LNCAP (cell line): ENCODE measurements around the gene ACCSL.

ENCODE experiments used
- CTCF ChIP-seq: fragments of 450-650 bp; IDR thresholded peaks from 2 replicates; pipeline ENCODE4 v1.5.1; 2017; ENCODE audit warnings: mild to moderate bottlenecking

ACCSL gene

GRCh38 chr11:44079376-44079775 lies 31.6 kb downstream of the ACCSL start:
- TF ChIP-seq CTCF, result no peak

GRCh38 chr11:44080951-44081350 lies 33.2 kb downstream of the ACCSL start:
- TF ChIP-seq CTCF, result no peak

GRCh38 chr11:44082645-44083044 lies 34.9 kb downstream of the ACCSL start:
- no peak for TF ChIP-seq CTCF

GRCh38 chr11:44083433-44083832 lies 35.7 kb downstream of the ACCSL start:
- no peak for TF ChIP-seq CTCF

GRCh38 chr11:44083906-44084305 lies 36.1 kb downstream of the ACCSL start:
- TF ChIP-seq CTCF, result no peak

- TF ChIP-seq CTCF, result no peak
Measured at GRCh38 chr11:44085330-44085729, 37.5 kb downstream of the ACCSL start.

GRCh38 chr11:44088377-44088776 lies 40.6 kb downstream of the ACCSL start:
- no peak for TF ChIP-seq CTCF

GRCh38 chr11:44088871-44089270 lies 41.1 kb downstream of the ACCSL start:
- no peak for TF ChIP-seq CTCF
